H1 (cell line): ENCODE measurements around the gene PTPRR. TPM values are rescaled to one million over a fixed set of nuclear protein-coding genes. Genes with fewer than 3 reads are reported as not detected.

Source experiments
- CTCF ChIA-PET: fragments of 300-600 bp; sonication (Branson Sonifier 250); formaldehyde crosslinking; loops from one replicate; lab custom pipeline; 2021; ENCODE audit not compliant: partially characterized antibody; lab: Charles Lee
- POLR2A ChIA-PET: fragments of 300-600 bp; sonication (Branson Sonifier 250); formaldehyde crosslinking; loops from one replicate; lab custom pipeline; 2021; ENCODE audit warnings: inconsistent platforms; ENCODE audit not compliant: partially characterized antibody; lab: Charles Lee
- DNase-seq, 2 experiments: peaks; one replicate each; pipeline versions ENCODE4 v3.0.0 to v3.0.0-alpha.2; 2010 to 2022; ENCODE audit warnings: low spot score in 2 of 2, low read depth in 1 of 2, mixed read lengths in 1 of 2
- FAIRE-seq: peaks from 2 replicates; lab custom pipeline; 2011; peaks lifted over from hg19 to GRCh38; lab: Jason Lieb, UNC
- H2AFZ ChIP-seq: 2 replicates; pipeline ENCODE4 v1.8.1; 2012; ENCODE audit warnings: low read length, inconsistent platforms
- H2AK5ac ChIP-seq: 2 replicates; pipeline ENCODE4 v1.6.1; 2013; ENCODE audit warnings: low read depth, low read length
- H2BK120ac ChIP-seq: replicated peaks from 2 replicates; pipeline ENCODE3; 2013; ENCODE audit warnings: low read depth, low read length, inconsistent platforms
- H2BK12ac ChIP-seq: 2 replicates; pipeline ENCODE4 v1.6.1; 2013; ENCODE audit warnings: low read depth, low read length
- H2BK15ac ChIP-seq: 2 replicates; pipeline ENCODE4 v1.6.1; 2013; ENCODE audit warnings: low read length
- H2BK20ac ChIP-seq: 2 replicates; pipeline ENCODE4 v1.6.1; 2013; ENCODE audit warnings: low read length
- H2BK5ac ChIP-seq: 2 replicates; pipeline ENCODE4 v1.6.1; 2013; ENCODE audit warnings: low read depth, low read length
- H3K14ac ChIP-seq: 2 replicates; pipeline ENCODE4 v1.6.1; 2013; ENCODE audit warnings: inconsistent platforms; ENCODE audit not compliant: insufficient read length
- H3K18ac ChIP-seq: 2 replicates; pipeline ENCODE4 v1.6.1; 2013; ENCODE audit warnings: low read length; ENCODE audit errors: extremely low read depth
- H3K23ac ChIP-seq: 2 replicates; pipeline ENCODE4 v1.6.1; 2013; ENCODE audit warnings: inconsistent platforms; ENCODE audit not compliant: insufficient read length
- H3K23me2 ChIP-seq: 2 replicates; pipeline ENCODE4 v1.6.1; 2013; ENCODE audit warnings: low read depth, low read length
- H3K27ac ChIP-seq: 2 replicates; pipeline ENCODE4 v1.6.1; 2011; ENCODE audit warnings: low read depth, low read length, inconsistent platforms
- H3K27me3 ChIP-seq, 4 experiments: replicated peaks in 1 of 4; 1 replicate in 1 of 4; 2 replicates in 3 of 4; pipeline versions ENCODE4 v1.6.1 to v1.8.1; 2011 to 2013; ENCODE audit warnings: low read length in 3 of 4, mild to moderate bottlenecking in 3 of 4, inconsistent platforms in 2 of 4, mixed read lengths in 2 of 4, moderate library complexity in 1 of 4; ENCODE audit not compliant: control insufficient read depth in 3 of 4, insufficient read depth in 3 of 4; ENCODE audit errors: extremely low read depth in 1 of 4
- H3K36me3 ChIP-seq, 4 experiments: 2 replicates each; pipeline versions ENCODE4 v1.6.1 to v1.8.1; 2011 to 2013; ENCODE audit warnings: mild to moderate bottlenecking in 4 of 4, low read length in 3 of 4, moderate library complexity in 2 of 4, control low read depth in 1 of 4, inconsistent platforms in 1 of 4; ENCODE audit not compliant: insufficient read depth in 4 of 4, control insufficient read depth in 2 of 4
- H3K4ac ChIP-seq: replicated peaks from 2 replicates; pipeline ENCODE3; 2013; ENCODE audit warnings: low read length, low read depth, mixed read lengths, inconsistent platforms; ENCODE audit not compliant: insufficient read length
- H3K4me1 ChIP-seq, 4 experiments: replicated peaks in 1 of 4; 1 replicate in 1 of 4; 2 replicates in 3 of 4; pipeline versions ENCODE4 v1.6.1 to v1.8.1; 2011 to 2013; ENCODE audit warnings: low read length in 3 of 4, inconsistent platforms in 2 of 4, mixed read lengths in 1 of 4; ENCODE audit not compliant: insufficient read depth in 4 of 4, control insufficient read depth in 3 of 4
- H3K4me2 ChIP-seq, 2 experiments: 2 replicates each; pipeline versions ENCODE4 v1.6.1 to v1.8.1; 2011 to 2013; ENCODE audit warnings: low read depth in 2 of 2, low read length in 2 of 2, control low read depth in 1 of 2, inconsistent platforms in 1 of 2, mild to moderate bottlenecking in 1 of 2; ENCODE audit not compliant: insufficient read depth in 1 of 2
- H3K4me3 ChIP-seq, 4 experiments: fragments of 200-600, 300-600 bp in 1 of 4; sonication (generic), shearing (Covaris generic), sonication (Bioruptor Twin) in 1 of 4; 2 replicates each; pipeline versions ENCODE4 v1.5.1 to v1.8.1; 2011 to 2016; ENCODE audit warnings: low read length in 4 of 4, low read depth in 3 of 4, control low read depth in 2 of 4, inconsistent platforms in 2 of 4, mild to moderate bottlenecking in 2 of 4, mixed read lengths in 1 of 4, moderate library complexity in 1 of 4; ENCODE audit not compliant: insufficient read depth in 2 of 4; ENCODE audit errors: extremely low read depth in 1 of 4
- H3K56ac ChIP-seq: replicated peaks from 2 replicates; pipeline ENCODE3; 2013; ENCODE audit warnings: low read depth, mild to moderate bottlenecking, mixed read lengths, low read length, inconsistent platforms; ENCODE audit not compliant: insufficient read length
- H3K79me1 ChIP-seq: 2 replicates; pipeline ENCODE4 v1.6.1; 2013; ENCODE audit warnings: low read depth, low read length, control low read depth
- H3K79me2 ChIP-seq, 2 experiments: 2 replicates each; pipeline versions ENCODE4 v1.6.1 to v1.8.1; 2012 to 2013; ENCODE audit warnings: low read length in 2 of 2, mild to moderate bottlenecking in 2 of 2, inconsistent platforms in 1 of 2; ENCODE audit not compliant: insufficient read depth in 2 of 2, control insufficient read depth in 1 of 2
- H3K9ac ChIP-seq, 4 experiments: replicated peaks in 1 of 4; 1 replicate in 1 of 4; 2 replicates in 3 of 4; pipeline versions ENCODE4 v1.6.1 to v1.8.1; 2011 to 2013; ENCODE audit warnings: low read depth in 3 of 4, low read length in 3 of 4, control low read depth in 2 of 4, mild to moderate bottlenecking in 2 of 4, moderate library complexity in 2 of 4, inconsistent platforms in 1 of 4; ENCODE audit errors: extremely low read depth in 1 of 4
- H3K9me3 ChIP-seq, 2 experiments: 2 replicates each; pipeline versions ENCODE4 v1.6.1 to v1.8.1; 2012 to 2013; ENCODE audit warnings: mild to moderate bottlenecking in 2 of 2, moderate library complexity in 2 of 2, control low read depth in 1 of 2, inconsistent platforms in 1 of 2, low read depth in 1 of 2, low read length in 1 of 2, mixed read lengths in 1 of 2; ENCODE audit not compliant: insufficient read depth in 2 of 2
- H4K20me1 ChIP-seq, 2 experiments: replicated peaks in 1 of 2; 2 replicates each; pipeline versions ENCODE3 to v1.8.1; 2011 to 2013; ENCODE audit warnings: inconsistent platforms in 2 of 2, low read length in 2 of 2, mild to moderate bottlenecking in 1 of 2; ENCODE audit not compliant: insufficient read depth in 2 of 2, control insufficient read depth in 1 of 2
- H4K5ac ChIP-seq: 2 replicates; pipeline ENCODE4 v1.6.1; 2013; ENCODE audit warnings: low read length, low read depth, mixed read lengths, inconsistent platforms; ENCODE audit not compliant: insufficient read length
- H4K8ac ChIP-seq: 2 replicates; pipeline ENCODE4 v1.8.0; 2013; ENCODE audit warnings: mild to moderate bottlenecking, moderate library complexity, low read length, inconsistent platforms; ENCODE audit not compliant: insufficient read depth; ENCODE audit errors: extremely low read depth
- H4K91ac ChIP-seq: replicated peaks from 2 replicates; pipeline ENCODE3; 2013; ENCODE audit warnings: low read length, mixed read lengths, inconsistent platforms; ENCODE audit not compliant: insufficient read length
- BACH1 ChIP-seq: IDR thresholded peaks from 2 replicates; pipeline ENCODE4 v1.6.1; 2012; ENCODE audit warnings: low read length, improper control_type of control experiment
- BCL11A ChIP-seq, 2 experiments: IDR thresholded peaks; one replicate each; pipeline ENCODE4 v1.6.1; 2011; ENCODE audit warnings: low read depth in 2 of 2, low read length in 2 of 2, mild to moderate bottlenecking in 2 of 2
- CREB1 ChIP-seq: IDR thresholded peaks from 2 replicates; pipeline ENCODE4 v1.6.1; 2012; ENCODE audit warnings: inconsistent platforms
- GABPA ChIP-seq: IDR thresholded peaks from 2 replicates; pipeline ENCODE4 v1.6.1; 2011; ENCODE audit warnings: mild to moderate bottlenecking, low read length, moderate library complexity, borderline replicate concordance; ENCODE audit not compliant: insufficient read depth
- KDM1A ChIP-seq: fragments of 200-600, 300-600 bp; sonication (generic); IDR thresholded peaks from 2 replicates; pipeline ENCODE4 v1.7.1; 2016; ENCODE audit warnings: mild to moderate bottlenecking, low read length, borderline replicate concordance
- NANOG ChIP-seq: IDR thresholded peaks from 2 replicates; pipeline ENCODE4 v1.6.1; 2011; ENCODE audit warnings: low read length, low read depth, mild to moderate bottlenecking, inconsistent platforms; ENCODE audit not compliant: insufficient read depth, poor library complexity, severe bottlenecking
- PHF8 ChIP-seq: fragments of 200-600 bp; sonication (generic); conservative IDR thresholded peaks from 2 replicates; pipeline ENCODE4 v1.7.1; 2012; ENCODE audit warnings: low read depth, mild to moderate bottlenecking, inconsistent platforms, low read length, moderate library complexity
- SIX5 ChIP-seq: IDR thresholded peaks from 2 replicates; pipeline ENCODE4 v1.6.1; 2011; ENCODE audit warnings: mild to moderate bottlenecking, low read depth, low read length
- SRF ChIP-seq: IDR thresholded peaks from 2 replicates; pipeline ENCODE4 v1.6.1; 2011; ENCODE audit warnings: mild to moderate bottlenecking, low read depth, low read length, moderate library complexity
- ZNF274 ChIP-seq: IDR thresholded peaks from 2 replicates; pipeline ENCODE4 v1.7.0; 2012; ENCODE audit warnings: low read length, borderline replicate concordance; ENCODE audit errors: extremely low read depth
- WGBS, 2 experiments: shearing (Covaris generic) in 1 of 2; methylation state at CpG; one replicate each; pipeline versions ENCODE4 v1.1.6 to v1.1.7; 2013 to 2015; ENCODE audit warnings: low lambda C conversion rate in 2 of 2, mixed read lengths in 2 of 2, inconsistent platforms in 1 of 2, low coverage in 1 of 2, missing lambda C conversion rate in 1 of 2; ENCODE audit not compliant: insufficient replicate concordance in 2 of 2, insufficient coverage in 1 of 2, insufficient read length in 1 of 2; ENCODE audit errors: extremely low coverage in 1 of 2, missing lambda C conversion rate in 1 of 2; 5-methylcytosine and 5-hydroxymethylcytosine counted together
- polyA plus RNA-seq, 7 experiments: library from polyadenylated mRNA; depleted of rRNA in 3 of 7; stranded (reverse) in 5 of 7; unstranded in 2 of 7; fragments of >200 nt in 5 of 7; fragments of 200-250 nt in 2 of 7; gene quantifications; 1 replicate in 5 of 7; 2 replicates in 1 of 7; 4 replicates in 1 of 7; pipeline versions ENCODE4 v1.2.1 to v1.2.3, GENCODE V29; 2011 to 2013; ENCODE audit warnings: missing spikeins in 2 of 7, mixed read lengths in 2 of 7
- total RNA-seq: library from RNA; stranded (reverse); fragmentation: NEBNext Ultra II Directional; extraction: Animal tissue kit (Norgen Biotek cat#: 25700); gene quantifications from 2 replicates; pipeline ENCODE4 v1.2.1, GENCODE V29; 2021

Gene PTPRR
- total and polyA plus RNA-seq, 2 of the 8 experiments (the other 6 are each of a cell fraction or from before 2014, with no cell fraction given), result 0.07 to 0.35 TPM

- ChIA-PET CTCF (interaction anchor here (0.6 to 1.3 kb wide), 3 partner anchors 25 to 281 kb away, joined by 3 to 4 read pairs (median 4); no protein-coding TSS in a partner anchor), POLR2A (interaction anchor here (1.1 kb wide), 1 partner anchor 256 kb away, joined by 3 read pairs; no protein-coding TSS in a partner anchor)
- H2BK120ac ChIP-seq, result no peak overlapping the region
- H3K27me3 ChIP-seq, result no peaks in the 10 kb centered on the region
- H3K79me1 ChIP-seq, result no peaks in the 10 kb centered on the region
- peaks cover 0 to under 1% of the 10 kb centered on the region in 2 experiments; a peak in 1 of 4 replicates for H3K9me3 ChIP-seq
- no peak overlapping the region for H4K8ac ChIP-seq
- H3K56ac ChIP-seq, result no peak overlapping the region
- H2BK12ac ChIP-seq, result no peak overlapping the region
- no peaks in the 10 kb centered on the region for H3K36me3 ChIP-seq
- H3K27ac ChIP-seq, result no peak overlapping the region
- no peak overlapping the region; a peak in 1 of 7 replicates for H3K9ac ChIP-seq
- no peak for DNase-seq
- H4K5ac ChIP-seq, result peak overlapping the region; percentile 65
- no peak overlapping the region; the same call in 1 of the 2 replicates for H3K18ac ChIP-seq
- no peaks in the 10 kb centered on the region for H3K23me2 ChIP-seq
- H3K14ac ChIP-seq, result no peak overlapping the region
- H2AFZ ChIP-seq, result no peak overlapping the region
- H3K4me1 ChIP-seq, result peaks cover 0 to 16% (median 2%) of the 10 kb centered on the region in 4 experiments; a peak in 3 of 7 replicates
- no peak overlapping the region for H3K4me3 ChIP-seq
- H2BK20ac ChIP-seq, result no peak overlapping the region
- no peak overlapping the region for H3K23ac ChIP-seq
- H3K79me2 ChIP-seq, result no peaks in the 10 kb centered on the region
- H4K20me1 ChIP-seq, result no peaks in the 10 kb centered on the region
- TF ChIP-seq PHF8, result no peak
- no peak for TF ChIP-seq NANOG
- TF ChIP-seq BACH1, result no peak
- no peak for TF ChIP-seq BCL11A (IDR thresholded peaks at IDR 0.05; ENCODE audit: low read depth in 2 of 2, low read length in 2 of 2)
- no peak for TF ChIP-seq CREB1
- TF ChIP-seq KDM1A, result no peak
- TF ChIP-seq GABPA, result no peak
- TF ChIP-seq ZNF274, result no peak
- TF ChIP-seq SIX5, result no peak
- TF ChIP-seq SRF, result no peak
- no peak overlapping the region for H2BK5ac ChIP-seq
- H4K91ac ChIP-seq, result no peak overlapping the region
- H3K4ac ChIP-seq, result no peak overlapping the region
- H2AK5ac ChIP-seq, result no peak overlapping the region
- H3K4me2 ChIP-seq, result peak overlapping the region; percentile 1 to 56; a peak in 3 of 4 replicates
- 47% methylated on average over 5 of the region's 5 CpGs; no CpG with 5 or more reads in 1 of the 2 experiments for WGBS, 2 experiments
- H2BK15ac ChIP-seq, result no peak overlapping the region
- no peak for FAIRE-seq
Measured at GRCh38 chr12:70758494-70758845, 162.1 kb downstream of the PTPRR start.
